ENCODE results near the gene MAGEB4.
"Not testable (repeated sequence)": the region's sequence is repeated elsewhere in the genome, so short reads cannot be mapped to it uniquely, and the experiment has no call there.

The MAGEB4 gene, protein sequence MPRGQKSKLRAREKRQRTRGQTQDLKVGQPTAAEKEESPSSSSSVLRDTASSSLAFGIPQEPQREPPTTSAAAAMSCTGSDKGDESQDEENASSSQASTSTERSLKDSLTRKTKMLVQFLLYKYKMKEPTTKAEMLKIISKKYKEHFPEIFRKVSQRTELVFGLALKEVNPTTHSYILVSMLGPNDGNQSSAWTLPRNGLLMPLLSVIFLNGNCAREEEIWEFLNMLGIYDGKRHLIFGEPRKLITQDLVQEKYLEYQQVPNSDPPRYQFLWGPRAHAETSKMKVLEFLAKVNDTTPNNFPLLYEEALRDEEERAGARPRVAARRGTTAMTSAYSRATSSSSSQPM

DNA sequence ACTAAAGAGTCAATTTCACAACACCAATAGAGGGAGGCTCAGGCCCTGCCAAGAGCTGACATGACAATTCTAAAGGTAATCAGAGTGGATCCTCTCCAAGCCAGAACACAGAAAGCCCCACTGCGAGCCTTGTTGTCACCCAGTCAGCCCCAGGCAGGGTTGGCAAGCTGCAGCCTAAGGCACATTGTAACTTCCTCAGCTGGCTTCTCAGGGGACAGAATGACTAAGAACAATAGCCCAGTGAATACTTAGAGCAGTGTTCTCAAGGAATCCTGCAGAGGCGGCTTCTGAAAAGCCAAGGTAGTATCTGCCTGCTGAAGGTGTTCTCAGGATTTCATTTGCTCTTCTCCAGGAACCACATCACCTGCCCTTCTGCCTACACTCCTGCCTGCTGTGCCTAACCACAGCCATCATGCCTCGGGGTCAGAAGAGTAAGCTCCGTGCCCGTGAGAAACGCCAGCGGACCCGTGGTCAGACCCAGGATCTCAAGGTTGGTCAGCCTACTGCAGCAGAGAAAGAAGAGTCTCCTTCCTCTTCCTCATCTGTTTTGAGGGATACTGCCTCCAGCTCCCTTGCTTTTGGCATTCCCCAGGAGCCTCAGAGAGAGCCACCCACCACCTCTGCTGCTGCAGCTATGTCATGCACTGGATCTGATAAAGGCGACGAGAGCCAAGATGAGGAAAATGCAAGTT, at the start of gene MAGEB4:
MAGEB4 (plus strand) TSS at position 277 of the 692 bp plus-strand sequence; CDS start at position 413, 136 bp downstream.
- DNase-seq = no peak

DNA sequence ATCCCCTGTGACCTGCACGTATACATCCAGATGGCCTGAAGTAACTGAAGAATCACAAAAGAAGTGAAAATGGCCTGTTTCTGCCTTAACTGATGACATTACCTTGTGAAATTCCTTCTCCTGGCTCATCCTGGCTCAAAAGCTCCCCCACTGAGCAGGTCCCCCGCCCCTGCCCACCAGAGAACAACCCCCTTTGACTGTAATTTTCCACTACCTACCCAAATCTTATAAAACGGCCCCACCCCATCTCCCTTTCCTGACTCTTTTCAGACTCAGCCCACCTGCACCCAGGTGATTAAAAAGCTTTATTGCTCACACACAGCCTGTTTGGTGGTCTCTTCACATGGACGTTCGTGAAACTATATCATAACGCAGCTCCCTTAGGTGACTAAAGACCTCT, 47.9 kb upstream of the MAGEB4 start:
- DNase-seq = not testable (repeated sequence)

DNA sequence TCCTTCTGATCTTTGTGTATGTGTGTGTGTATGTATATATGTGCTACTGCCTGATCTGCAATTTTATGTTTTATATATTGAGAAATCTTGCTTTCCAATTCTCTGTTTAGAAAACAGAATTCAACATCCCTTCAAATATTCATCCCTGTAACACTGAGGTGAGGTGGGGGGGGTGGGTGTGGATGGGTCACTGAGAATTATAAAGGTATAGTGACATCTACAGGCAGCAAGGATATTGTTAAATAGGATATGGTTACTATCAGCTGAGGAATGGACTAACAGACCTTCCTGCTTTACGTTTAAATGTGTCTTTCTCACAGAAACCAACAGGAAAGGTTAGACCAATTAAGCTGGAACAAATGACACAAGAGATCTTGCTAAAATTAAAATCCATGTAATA, 45.5 kb upstream of the MAGEB4 start:
- DNase-seq = no peak

DNA sequence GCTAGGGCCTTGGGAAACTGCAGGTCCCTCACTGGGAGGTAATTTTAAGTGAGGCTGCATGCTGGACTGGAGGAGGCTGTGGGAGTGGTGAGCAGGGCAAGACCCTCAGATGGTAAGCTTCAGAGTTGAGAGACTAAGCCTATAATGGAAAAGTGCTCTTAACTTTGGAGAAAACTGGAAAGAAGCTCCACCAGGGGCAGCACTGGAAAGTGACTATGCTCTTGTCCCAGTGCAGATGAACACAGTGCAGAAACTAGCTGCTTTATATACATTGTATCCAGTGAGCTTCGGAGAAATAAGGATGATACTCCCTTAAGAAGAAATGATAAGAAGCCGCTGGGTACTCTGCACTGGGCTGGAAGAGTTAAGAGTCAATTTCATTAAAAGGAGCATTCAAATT, 29.6 kb upstream of the MAGEB4 start:
- DNase-seq = no peak

DNA sequence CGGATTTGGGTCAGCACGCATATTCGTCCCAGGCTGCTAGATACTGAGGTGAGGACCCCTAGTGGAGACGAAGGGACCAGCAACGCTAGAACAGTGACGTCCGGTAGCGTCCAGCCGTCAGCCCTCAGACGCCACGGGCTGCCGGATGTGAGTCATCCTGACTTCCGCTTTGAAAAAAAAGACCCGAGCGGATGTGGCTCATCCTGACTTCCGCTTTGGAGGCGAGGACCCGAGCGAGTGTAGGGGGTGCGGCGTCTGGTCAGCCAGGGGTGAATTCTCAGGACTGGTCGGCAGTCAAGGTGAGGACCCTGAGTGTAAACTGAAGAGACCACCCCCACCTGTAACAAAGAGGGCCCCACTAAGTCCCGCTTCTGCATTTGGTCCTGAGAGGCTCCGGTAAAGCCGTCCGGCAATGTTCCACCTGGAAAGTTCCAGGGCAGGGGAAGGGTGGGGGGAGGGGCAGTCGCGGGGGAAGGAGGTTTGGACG, 26.4 kb upstream of the MAGEB4 start, which contains the start of gene MAGEB2:
MAGEB2 (plus strand) TSS at position 207 of the 487 bp plus-strand sequence. CDS start 3,018 bp downstream, outside the sequence.
- no peak for DNase-seq

DNA sequence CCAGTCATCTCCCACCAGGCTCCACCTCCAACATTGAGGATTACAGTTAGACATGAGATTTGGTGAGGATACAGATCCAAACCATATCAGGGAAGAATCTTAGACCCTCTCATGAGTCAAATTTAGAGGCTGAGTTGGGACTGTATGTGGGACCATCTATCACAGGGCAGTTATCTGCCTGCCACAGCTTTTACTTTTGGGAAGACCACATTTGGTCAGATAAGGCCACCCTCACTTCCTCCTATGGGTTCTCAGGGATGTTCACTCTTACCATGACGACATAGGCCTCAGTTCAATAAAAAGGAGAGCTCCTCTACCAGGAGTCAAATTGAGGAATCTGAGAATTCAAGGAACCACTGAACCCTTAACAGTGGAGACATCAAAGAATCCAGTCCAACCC, 24.3 kb upstream of the MAGEB4 start:
- DNase-seq = no peak

DNA sequence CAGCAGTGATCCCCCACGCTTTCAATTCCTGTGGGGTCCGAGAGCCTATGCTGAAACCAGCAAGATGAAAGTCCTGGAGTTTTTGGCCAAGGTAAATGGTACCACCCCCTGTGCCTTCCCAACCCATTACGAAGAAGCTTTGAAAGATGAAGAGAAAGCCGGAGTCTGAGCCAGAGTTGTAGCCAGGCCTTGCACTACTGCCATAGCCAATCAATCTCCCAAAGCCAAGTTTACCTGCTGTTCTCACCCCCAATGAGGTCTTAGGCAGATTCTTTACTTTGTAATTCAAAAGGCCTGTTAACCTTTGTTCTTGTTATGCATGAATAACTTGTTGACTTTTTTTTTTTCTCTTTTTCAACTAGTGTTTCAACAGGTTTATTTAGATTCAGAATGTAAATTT, 22.4 kb upstream of the MAGEB4 start:
- DNase-seq = no peak

DNA sequence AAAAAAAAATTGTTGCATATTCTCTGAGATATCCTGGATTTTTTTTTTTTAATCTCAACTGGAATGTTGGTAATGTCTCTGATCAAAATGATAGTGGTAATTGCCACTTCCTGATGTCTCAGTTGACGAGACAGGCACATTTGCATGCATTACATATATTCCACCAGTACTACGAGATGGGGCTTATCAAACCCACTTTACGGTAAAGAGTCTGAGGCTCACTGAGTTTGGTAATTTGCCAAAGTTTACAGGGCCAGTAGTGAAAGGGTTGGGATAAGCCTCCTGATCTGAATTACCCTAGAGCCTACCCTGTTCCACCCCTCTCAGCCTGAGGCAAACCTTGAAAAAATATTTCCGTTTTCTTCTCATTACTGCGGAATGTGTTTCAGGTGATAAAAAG, 21.1 kb upstream of the MAGEB4 start:
- no peak for DNase-seq

DNA sequence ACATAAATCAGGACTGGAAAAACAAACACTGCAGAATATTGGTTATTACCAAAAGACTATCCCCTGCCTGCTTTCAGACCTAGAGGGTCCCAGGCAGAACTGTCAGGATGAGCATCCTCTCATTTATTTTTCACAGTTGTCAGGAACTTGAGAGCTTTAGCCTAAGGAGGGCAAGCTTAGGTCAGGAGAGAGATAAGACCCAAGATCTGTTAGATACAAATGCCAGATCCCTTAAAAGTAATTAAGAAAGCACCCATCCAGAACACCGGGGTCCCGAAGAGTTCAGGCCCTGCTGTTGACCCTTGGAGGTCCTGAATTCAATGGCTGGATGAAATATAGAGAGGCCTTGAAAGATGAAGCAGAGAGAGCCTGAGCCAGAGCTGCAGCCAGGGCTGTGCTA, 17.3 kb upstream of the MAGEB4 start:
- no peak for DNase-seq

DNA sequence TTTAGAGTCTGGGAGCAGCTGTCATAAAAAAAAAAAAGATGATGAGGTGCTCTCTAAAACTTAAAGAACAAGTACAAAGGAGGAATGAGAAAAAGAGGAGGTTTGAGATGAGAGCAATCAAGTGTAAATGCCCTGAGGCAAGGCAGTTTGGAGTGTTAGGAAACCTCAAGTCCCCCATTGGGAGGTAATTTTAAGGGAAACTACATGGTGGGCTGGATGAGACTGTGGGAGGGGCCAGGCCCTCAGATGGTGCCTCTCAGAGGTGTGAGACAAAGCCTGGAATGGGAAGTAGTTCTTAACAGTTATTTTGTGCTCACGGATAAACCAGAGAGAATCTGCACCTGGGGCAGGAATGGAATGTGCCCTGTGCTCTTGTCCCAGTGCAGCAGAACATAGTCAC, 13.3 kb upstream of the MAGEB4 start:
- no peak for DNase-seq

DNA sequence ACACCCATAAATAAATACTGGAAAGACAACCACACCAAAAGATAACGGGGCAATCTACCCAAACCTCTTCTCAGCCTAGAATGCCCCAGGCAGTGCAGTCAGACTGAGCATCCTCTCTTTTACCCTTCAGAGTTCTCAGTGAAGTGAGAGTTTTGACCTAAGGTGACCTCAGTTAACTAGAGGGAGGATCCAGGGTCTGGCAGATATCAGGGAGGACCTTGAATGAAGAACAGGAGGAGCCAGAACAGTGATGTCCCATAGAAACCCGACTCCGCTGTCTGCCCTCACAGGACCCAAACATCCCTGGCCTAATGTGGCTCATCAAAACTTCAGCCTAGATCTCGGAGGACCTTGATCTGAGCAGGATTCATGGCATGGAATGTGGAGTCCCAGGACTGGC, 11.4 kb upstream of the MAGEB4 start, which contains the start of gene MAGEB3:
MAGEB3 (plus strand) TSS at position 263 of the 400 bp plus-strand sequence. CDS start 5,268 bp downstream, outside the sequence.
- no peak for DNase-seq

DNA sequence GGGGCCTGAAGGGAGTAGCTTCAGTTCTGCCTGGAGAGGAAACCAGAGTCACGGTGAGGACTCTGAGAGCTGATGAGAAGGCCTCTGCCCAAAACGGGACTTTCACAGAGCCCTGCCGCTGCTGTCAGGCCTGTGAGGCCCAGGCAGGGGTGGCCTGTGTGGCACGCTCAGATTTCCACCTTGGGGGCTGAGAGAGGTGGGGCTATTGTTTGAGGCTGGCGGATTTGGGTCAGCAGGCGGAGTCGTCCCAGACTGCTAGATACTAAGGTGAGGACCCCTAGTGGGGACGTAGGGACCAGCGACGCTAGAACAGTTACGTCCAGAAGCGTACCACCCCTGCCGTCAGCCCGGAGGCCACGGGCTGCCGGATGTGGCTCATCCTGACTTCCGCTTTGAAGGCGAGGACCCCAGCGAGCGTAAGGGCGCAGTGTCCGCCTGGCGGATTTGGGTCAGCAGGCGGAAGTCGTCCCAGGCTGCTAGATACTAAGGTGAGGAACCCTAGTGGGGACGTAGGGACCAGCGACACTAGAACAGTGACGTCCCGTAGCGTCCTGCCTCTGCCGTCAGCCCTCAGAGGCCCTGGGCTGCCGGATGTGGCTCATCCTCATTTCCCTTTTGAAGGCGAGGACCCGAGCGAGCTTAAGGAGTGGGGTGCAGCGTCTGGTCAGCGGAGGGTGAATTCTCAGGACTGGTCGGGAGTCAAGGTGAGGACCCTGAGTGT, 5.1 kb downstream of the MAGEB4 start, which contains the start of gene MAGEB1:
MAGEB1 (plus strand) TSS at position 378 of the 721 bp plus-strand sequence. CDS start 3,348 bp downstream, outside the sequence.
- no peak for DNase-seq

DNA sequence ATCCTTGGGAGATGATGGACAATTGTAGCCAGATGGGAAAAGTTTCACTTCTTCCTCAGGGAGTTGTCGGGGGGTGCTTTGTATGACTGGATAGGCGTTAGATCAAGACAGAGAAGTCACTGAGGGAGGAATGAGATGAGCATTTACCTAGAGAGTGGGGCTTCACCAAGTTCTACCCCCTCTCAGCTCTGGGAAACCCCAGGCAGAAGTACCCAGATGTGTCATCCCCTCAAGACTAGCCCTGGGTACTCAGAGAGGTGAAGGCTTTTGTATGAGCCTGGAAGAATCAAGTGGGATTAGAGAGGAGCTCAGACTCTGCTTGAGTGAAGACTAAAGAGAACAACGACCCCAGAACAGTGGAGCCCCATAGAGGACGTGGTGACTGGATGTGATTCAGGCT, 7.1 kb downstream of the MAGEB4 start:
- DNase-seq = no peak

DNA sequence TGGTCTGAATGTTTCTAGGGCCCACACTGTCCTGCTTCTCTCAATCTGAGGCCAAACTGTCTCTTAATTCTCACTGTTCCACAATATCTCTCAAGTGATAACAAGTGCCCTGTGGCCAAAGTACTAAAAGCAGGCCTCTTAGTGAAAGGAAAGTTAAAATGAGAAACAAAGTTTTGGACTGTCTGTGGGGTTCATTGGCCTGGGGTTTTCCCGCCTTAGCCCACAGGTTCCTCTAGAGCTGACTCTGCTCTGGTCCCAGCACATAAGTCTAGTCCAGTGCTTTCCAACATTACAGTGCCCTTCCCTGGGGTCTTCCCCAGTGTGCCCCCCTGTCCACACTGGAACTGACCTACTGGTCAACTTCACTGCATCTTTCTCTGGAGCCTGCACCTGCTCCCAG, 11.5 kb downstream of the MAGEB4 start:
- no peak for DNase-seq

DNA sequence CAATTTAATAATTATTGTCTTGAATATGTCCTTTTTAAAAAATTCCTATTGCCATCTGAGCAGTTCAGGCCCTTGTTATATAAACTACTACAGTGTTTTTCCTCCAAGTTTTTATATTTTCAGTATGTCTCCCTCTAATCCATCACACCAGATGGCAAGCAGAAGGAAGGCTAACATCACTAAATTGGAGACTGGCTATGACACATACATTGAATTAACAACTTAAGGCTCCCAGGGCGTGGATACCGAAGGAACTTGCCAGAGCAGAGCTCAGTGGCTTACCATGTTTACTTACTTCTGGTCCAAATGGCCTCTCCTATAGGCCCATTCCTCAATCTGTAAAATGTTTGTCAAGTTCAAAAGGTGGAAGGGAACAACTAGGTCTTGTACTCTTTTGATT, 18.1 kb downstream of the MAGEB4 start:
- DNase-seq = no peak

DNA sequence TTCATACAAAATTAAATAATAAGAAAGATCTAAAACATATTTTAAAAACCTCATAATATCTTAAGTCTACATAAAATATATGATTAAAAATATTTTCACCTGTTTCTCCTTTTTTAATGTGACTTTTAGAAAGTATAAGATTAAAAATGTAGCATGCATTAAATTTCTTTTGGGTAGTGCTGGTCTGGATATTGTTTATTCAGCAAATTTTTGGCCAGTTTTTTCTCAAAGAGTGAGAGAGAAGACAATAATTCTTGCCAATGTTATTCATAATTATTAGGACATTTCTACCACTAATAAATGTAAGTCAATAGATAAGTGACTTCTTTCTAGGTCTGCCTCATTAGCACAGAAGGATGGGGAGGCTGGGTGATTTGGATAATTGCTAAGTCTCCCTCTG, 19.2 kb downstream of the MAGEB4 start:
- no peak for DNase-seq

DNA sequence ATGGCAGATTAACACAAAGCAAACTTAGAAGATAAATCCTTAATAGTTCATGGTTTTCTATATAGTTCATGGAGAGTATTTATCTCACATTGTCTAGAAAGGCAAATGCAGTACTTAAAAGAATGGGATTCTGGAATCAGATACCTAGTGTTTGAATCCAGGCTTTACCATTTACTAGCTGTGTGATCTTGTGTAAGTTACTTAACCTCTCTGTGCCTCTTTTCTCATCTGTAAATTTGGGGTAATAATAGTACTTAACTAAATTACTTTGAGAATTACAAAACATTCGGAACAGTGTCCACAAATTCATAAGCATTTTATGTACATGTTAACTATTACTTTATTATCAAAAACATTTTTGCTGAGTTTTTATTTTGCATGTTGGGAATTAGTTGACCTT, 21.0 kb downstream of the MAGEB4 start:
- no peak for DNase-seq

DNA sequence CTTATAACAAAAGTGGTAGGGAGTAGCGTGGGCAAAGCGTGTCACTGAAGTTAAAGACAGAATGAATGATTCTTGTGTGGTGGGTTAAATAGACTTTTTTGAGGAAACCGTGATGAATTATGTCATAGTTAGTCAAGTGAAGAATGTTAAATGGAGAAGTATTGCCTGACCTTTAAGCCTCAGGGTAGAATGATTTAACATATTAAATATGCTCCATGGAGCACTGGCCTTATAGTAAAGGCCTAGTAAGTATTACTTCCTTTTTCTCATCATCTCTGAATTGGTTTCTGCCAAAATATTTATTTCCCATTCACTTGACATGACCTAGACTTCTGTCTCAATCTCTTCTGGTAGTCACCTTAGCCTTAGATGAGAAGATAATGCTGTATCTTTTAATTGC, 28.8 kb downstream of the MAGEB4 start:
- DNase-seq = no peak

DNA sequence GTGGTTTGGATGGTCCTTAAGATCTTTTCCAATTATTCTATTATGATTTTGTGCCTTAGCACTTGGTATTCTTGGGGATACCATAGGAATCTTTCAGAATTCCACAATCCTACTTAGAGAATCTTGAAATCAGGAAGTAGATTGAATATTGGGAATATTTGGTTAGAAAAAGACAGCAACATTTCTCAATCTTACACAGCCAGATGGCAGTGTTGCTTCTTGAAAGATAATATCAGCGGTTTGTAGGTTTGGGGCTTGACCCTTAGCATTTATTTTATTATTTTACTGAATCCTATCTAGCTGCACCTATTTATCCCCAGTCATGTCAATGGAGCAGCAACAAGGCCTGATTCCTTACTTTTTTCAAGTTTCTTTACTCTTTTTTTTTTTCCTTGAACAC, 33.7 kb downstream of the MAGEB4 start:
- DNase-seq = no peak

DNA sequence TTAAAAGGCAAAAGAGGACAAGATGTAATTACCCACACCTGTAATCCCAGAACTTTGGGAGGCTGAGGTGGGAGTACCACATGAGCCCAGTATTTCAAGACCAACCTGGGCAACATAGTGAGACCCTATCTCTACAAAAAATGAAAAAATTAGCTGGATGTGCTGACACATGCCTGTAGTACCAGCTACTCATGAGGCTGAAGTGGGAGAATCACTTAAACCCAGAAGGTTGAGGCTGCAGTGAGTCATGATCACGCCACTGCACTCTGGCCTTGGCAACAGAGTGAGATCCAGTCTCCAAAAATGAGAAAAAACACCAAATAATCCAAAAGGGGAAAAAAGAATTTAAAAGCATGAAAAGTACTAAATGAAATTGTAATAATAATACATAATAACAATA, 36.6 kb downstream of the MAGEB4 start:
- DNase-seq = no peak

DNA sequence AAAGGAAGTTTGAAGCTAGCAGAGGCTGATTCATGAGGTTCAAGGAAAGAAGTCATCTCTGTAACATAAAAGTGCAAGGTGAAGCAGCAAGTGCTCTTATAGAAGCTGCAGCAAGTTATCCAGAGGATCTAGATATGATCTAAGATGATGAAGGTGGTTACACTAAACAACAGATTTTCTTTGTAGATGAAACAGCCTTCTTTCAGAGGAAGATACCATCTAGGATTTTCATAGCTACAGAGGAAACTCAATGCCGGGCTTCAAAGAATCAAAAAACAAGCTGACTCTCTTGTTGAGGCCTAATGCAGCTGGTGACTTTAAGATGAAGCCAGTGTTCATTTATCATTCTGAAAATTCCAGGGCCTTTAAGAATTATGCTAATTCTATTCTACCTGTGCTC, 38.6 kb downstream of the MAGEB4 start:
- no peak for DNase-seq

DNA sequence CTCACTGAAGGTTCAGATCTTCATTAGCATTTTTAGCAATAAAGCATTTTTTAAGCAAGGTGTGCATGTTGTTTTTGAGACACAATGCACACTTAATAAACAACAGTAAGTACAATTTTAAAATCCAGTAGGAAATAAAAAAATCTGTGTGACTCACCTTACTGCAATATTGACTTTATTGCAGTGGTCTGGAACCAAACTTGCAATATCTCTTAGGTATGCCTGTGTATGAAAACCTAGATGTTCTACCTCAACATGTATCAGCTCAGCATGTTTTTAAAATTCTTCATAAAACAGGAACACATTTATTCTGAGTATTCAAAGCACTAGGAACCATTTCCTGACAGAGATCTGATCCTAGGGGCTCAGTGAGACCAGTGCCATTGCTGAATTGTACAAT, 40.7 kb downstream of the MAGEB4 start:
- no peak for DNase-seq

DNA sequence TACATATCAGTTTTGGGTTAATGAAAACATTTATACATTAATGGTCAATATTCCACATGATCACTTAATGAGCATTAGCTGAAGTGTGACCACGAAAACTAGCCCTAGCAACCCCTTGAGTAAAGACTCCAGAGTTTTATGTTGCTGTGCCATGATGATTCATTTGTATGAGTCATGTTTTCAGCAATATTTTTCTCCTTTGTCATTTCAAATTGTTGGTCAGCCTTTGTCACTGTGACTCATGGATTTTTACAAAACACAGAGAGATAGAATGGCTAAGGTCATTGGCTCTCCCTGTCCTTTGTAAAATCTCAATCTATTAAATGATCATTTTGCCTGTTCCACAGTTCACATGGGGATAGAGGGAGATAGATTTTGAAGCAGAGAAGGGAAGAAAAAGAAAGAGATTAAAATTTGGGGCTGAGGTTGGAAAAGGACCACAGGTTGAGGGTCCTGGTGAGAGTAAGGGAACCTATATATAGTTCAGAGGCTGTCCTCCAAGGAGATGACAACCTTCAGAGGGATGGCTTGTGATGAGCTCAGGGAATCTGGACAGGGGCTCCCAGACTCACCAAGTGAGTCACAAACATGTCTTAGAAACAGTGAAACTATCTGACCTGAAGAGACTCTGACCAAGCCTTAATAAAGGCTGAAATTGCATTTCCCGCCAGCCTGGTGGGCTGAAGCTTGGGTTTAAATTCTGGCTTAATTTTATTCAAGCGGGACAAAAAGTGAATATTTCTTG, 41.8 kb downstream of the MAGEB4 start:
- DNase-seq = no peak

Measured in DMS79 treated with DMSO at 0.1 percent for 48 hours (cell line).